Keratinocyte (primary cell): ENCODE data around the gene FRAS1. TPM values are rescaled to one million over a fixed set of nuclear protein-coding genes. Genes with fewer than 3 reads are reported as not detected.

Experiments
- DNase-seq: peaks from one replicate; pipeline ENCODE4 v3.0.0-alpha.2; 2011; ENCODE audit warnings: low read depth, missing footprints, low spot score
- FAIRE-seq: peaks from 2 replicates; lab custom pipeline; 2011; peaks lifted over from hg19 to GRCh38; lab: Jason Lieb, UNC
- H2AFZ ChIP-seq: 2 replicates; pipeline ENCODE4 v1.6.0; 2012; ENCODE audit warnings: low read length, control low read depth, inconsistent platforms; ENCODE audit not compliant: control insufficient read depth
- H3K27ac ChIP-seq: 2 replicates; pipeline ENCODE4 v1.5.1; 2011; ENCODE audit warnings: low read length; ENCODE audit not compliant: control insufficient read depth, insufficient read depth
- H3K27me3 ChIP-seq: 3 replicates; pipeline ENCODE4 v1.6.0; 2011; ENCODE audit warnings: low read length; ENCODE audit not compliant: control insufficient read depth, insufficient read depth; ENCODE audit errors: extremely low read depth
- H3K36me3 ChIP-seq, 2 experiments: 2 replicates in 1 of 2; 3 replicates in 1 of 2; pipeline ENCODE4 v1.5.1; 2011; ENCODE audit warnings: low read length in 2 of 2, mild to moderate bottlenecking in 1 of 2; ENCODE audit not compliant: control insufficient read depth in 2 of 2, insufficient read depth in 2 of 2; ENCODE audit errors: extremely low read depth in 1 of 2
- H3K4me1 ChIP-seq: 3 replicates; pipeline ENCODE4 v1.5.1; 2011; ENCODE audit warnings: low read length; ENCODE audit not compliant: control insufficient read depth, insufficient read depth; ENCODE audit errors: extremely low read depth
- H3K4me2 ChIP-seq: 3 replicates; pipeline ENCODE4 v1.6.0; 2011; ENCODE audit warnings: low read depth, low read length; ENCODE audit not compliant: control insufficient read depth, insufficient read depth; ENCODE audit errors: extremely low read depth
- H3K4me3 ChIP-seq, 3 experiments: fragments of 200-600 bp in 1 of 3; sonication (generic) in 1 of 3; 2 replicates in 2 of 3; 3 replicates in 1 of 3; pipeline ENCODE4 v1.5.1; 2011 to 2016; ENCODE audit warnings: low read length in 3 of 3, mild to moderate bottlenecking in 3 of 3, control low read depth in 2 of 3, inconsistent platforms in 1 of 3, low read depth in 1 of 3, mixed read lengths in 1 of 3, mixed run types in 1 of 3, moderate library complexity in 1 of 3; ENCODE audit not compliant: control insufficient read depth in 2 of 3, insufficient read depth in 2 of 3; ENCODE audit errors: extremely low read depth in 1 of 3
- H3K79me2 ChIP-seq: 2 replicates; pipeline ENCODE4 v1.6.0; 2012; ENCODE audit warnings: low read length; ENCODE audit not compliant: control insufficient read depth, insufficient read depth
- H3K9ac ChIP-seq: 3 replicates; pipeline ENCODE4 v1.6.0; 2011; ENCODE audit warnings: low read length; ENCODE audit not compliant: control insufficient read depth, insufficient read depth; ENCODE audit errors: extremely low read depth
- H3K9me1 ChIP-seq: 3 replicates; pipeline ENCODE4 v1.6.0; 2011; ENCODE audit warnings: low read length; ENCODE audit not compliant: control insufficient read depth, insufficient read depth; ENCODE audit errors: extremely low read depth
- H3K9me3 ChIP-seq: 2 replicates; pipeline ENCODE4 v1.5.1; 2012; ENCODE audit warnings: low read depth, low read length; ENCODE audit not compliant: control insufficient read depth
- H4K20me1 ChIP-seq: 3 replicates; pipeline ENCODE4 v1.6.0; 2011; ENCODE audit warnings: low read length; ENCODE audit not compliant: control insufficient read depth, insufficient read depth; ENCODE audit errors: extremely low read depth
- CTCF ChIP-seq, 3 experiments: IDR thresholded peaks in 1 of 3; conservative IDR thresholded peaks in 1 of 3; optimal IDR thresholded peaks in 1 of 3; 2 replicates in 2 of 3; 3 replicates in 1 of 3; pipeline versions ENCODE3 to v1.5.1; 2011; ENCODE audit warnings: low read length in 3 of 3, mild to moderate bottlenecking in 3 of 3, moderate library complexity in 2 of 3, control low read depth in 1 of 3, inconsistent platforms in 1 of 3; ENCODE audit not compliant: insufficient read depth in 2 of 3; ENCODE audit errors: extremely low read depth in 1 of 3
- EZH2 ChIP-seq: IDR thresholded peaks from one replicate; pipeline ENCODE4 v1.6.1; 2012; ENCODE audit warnings: inconsistent platforms, mild to moderate bottlenecking, low read length, moderate library complexity
- dilution Hi-C: fragments of 300-500 bp; cut with MboI; formaldehyde crosslinking; loops from one replicate; pipeline ENCODE4 v1.7.0; 2020; ENCODE audit warnings: low sequenced_read_pairs; ENCODE audit not compliant: extremely low pct_ligation_motif_present
- polyA plus RNA-seq, 5 experiments: library from polyadenylated mRNA; depleted of rRNA in 3 of 5; stranded (reverse) in 3 of 5; stranded (forward) in 1 of 5; unstranded in 1 of 5; fragments of >200 nt; gene quantifications; 1 replicate in 1 of 5; 2 replicates in 3 of 5; 3 replicates in 1 of 5; pipeline versions ENCODE4 v1.2.1 to v1.2.3, GENCODE V29; 2011 to 2012; ENCODE audit warnings: missing spikeins in 2 of 5, low read depth in 1 of 5, low replicate concordance in 1 of 5

Gene FRAS1
- polyA plus RNA-seq, 1 donor (not counting 4 experiments of a cell fraction or from before 2014, with no cell fraction given): 3.5 TPM

GRCh38 chr4:78210694-78211410, 153.7 kb downstream of the FRAS1 start:
- no peak overlapping the region for H3K4me2 ChIP-seq
- dilution Hi-C loops: no loop called here
- no peak overlapping the region for H3K27ac ChIP-seq
- no peak for DNase-seq
- H3K9me3 ChIP-seq: no peaks in the 10 kb centered on the region
- H3K27me3 ChIP-seq: no peaks in the 10 kb centered on the region
- H4K20me1 ChIP-seq: no peaks in the 10 kb centered on the region
- H3K4me3 ChIP-seq: no peak overlapping the region
- no peaks in the 10 kb centered on the region for H3K4me1 ChIP-seq
- H2AFZ ChIP-seq: no peak overlapping the region
- no peaks in the 10 kb centered on the region for H3K36me3 ChIP-seq
- no peak overlapping the region for H3K9ac ChIP-seq
- no peaks in the 10 kb centered on the region for H3K79me2 ChIP-seq
- no peak for FAIRE-seq
- no peaks in the 10 kb centered on the region for H3K9me1 ChIP-seq
- TF ChIP-seq CTCF (optimal IDR thresholded peaks at IDR 0.05 in 1 of 3, IDR thresholded peaks at IDR 0.05 in 1 of 3, conservative IDR thresholded peaks at IDR 0.05 in 1 of 3; ENCODE audit: extremely low read depth in 1 of 3, insufficient read depth in 2 of 3, low read length in 3 of 3) (no peak), EZH2 (no peak)

GRCh38 chr4:78213218-78213617, 156.1 kb downstream of the FRAS1 start:
- no peak for TF ChIP-seq EZH2
- no peak for TF ChIP-seq CTCF (optimal IDR thresholded peaks at IDR 0.05 in 1 of 3, IDR thresholded peaks at IDR 0.05 in 1 of 3, conservative IDR thresholded peaks at IDR 0.05 in 1 of 3; ENCODE audit: extremely low read depth in 1 of 3, insufficient read depth in 2 of 3, low read length in 3 of 3)
- Histone ChIP-seq H3K4me3 (no peak overlapping the region), H3K4me2 (no peak overlapping the region), H3K9me1 (no peaks in the 10 kb centered on the region), H3K79me2 (no peaks in the 10 kb centered on the region), H2AFZ (no peak overlapping the region), H3K9me3 (no peaks in the 10 kb centered on the region), H4K20me1 (no peaks in the 10 kb centered on the region), H3K9ac (no peak overlapping the region), H3K36me3 (no peaks in the 10 kb centered on the region), H3K4me1 (no peaks in the 10 kb centered on the region), H3K27ac (no peak overlapping the region), H3K27me3 (no peaks in the 10 kb centered on the region)
- no peak for FAIRE-seq
- DNase-seq: no peak
- dilution Hi-C loops: no loop called here
